GM21786 (cell line): Measurements from ENCODE around the gene MBP.
A peak's percentile ranks its signal among the peaks of the same experiment; 100 is the strongest.

Experiments used
- ATAC-seq: cut with Tn5 transposase; IDR thresholded peaks from one replicate; pipeline ENCODE4 v1.9.1; 2021; ENCODE audit not compliant: unreplicated experiment

The MBP gene

DNA sequence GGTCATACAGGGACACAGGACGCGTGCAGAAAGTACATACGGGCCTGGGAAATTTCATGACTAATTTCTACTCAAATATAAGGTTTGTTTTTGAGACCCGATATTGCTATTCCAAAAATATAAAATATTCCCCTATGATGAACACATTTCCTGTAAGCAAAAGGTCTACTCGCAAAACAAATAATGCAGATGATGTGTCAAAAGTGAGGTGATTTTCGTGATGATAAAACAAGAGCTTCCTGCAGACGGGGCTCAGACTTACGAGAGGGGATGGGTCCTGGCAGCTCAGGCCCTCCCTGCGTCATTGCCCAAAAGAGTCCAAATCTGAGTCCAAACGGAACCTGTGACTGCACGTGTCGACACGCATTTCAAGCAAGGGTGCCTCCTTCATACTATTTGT is 62.7 kb downstream of the MBP start:
- no peak for ATAC-seq

DNA sequence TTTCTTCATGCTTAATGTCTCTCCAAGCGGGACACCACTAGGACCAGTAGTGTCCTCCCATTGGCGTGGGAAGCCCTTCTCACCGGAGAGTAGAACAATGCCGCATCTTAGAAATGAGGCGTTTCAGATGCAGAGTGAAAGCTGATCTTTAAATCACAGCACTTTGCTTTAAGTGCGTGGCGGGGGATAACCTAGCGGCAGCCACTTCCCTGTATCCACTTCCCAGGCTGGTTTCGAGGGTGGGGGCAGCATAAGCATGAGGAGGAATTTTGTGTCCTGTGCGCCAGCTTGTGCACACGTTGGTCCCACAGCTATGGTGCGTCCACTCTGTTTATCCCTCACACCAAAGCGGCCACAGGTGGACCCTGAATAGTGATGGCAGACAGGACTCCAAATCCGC is 63.1 kb downstream of the MBP start:
- no peak for ATAC-seq

DNA sequence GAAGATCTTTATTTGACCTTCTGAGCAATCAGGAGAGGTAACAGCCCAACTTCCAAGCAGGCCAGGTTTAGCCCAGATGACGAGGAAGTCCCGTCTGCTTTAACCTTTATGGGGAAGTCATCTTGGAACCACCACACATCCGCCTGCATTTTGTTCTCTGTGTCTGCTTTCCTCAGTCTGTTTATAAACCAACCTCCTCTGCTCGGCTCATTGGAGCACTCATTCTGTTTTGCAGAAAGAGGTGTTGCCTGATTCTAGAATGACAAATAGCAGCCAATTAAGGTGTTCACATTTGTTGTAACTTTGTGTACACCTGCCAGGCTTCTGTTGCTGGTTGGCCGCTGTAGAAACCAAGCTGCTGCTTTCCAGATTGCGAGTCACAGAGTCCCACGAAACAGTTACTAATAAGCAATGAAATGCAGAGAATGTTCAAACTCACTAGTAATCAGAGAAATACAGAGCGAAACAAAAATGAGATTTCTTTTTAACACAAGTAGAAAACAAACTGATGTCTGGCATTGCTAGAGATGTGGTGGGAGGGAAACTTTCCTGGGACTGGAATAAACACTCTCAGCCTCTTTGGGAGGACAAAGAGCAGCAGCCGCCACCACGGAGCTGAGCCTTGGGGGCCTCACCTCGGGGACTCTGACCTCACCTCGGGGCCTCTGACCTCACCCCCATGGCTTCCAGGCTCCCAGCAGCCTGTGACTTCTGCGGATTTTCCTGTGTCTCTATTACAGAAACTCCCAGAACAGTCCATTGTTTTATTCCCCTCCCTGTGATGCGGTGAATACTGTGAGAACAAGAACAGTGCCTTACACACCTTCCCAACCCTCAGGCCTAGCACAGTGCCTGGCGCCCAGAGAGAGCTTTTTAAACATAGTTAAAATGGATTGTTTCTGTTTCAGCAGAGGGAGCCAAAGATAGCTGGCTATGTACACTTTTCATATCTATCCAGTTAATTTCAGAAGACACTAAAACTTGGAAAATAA is 64.0 kb downstream of the MBP start:
- ATAC-seq = peak; percentile 21

DNA sequence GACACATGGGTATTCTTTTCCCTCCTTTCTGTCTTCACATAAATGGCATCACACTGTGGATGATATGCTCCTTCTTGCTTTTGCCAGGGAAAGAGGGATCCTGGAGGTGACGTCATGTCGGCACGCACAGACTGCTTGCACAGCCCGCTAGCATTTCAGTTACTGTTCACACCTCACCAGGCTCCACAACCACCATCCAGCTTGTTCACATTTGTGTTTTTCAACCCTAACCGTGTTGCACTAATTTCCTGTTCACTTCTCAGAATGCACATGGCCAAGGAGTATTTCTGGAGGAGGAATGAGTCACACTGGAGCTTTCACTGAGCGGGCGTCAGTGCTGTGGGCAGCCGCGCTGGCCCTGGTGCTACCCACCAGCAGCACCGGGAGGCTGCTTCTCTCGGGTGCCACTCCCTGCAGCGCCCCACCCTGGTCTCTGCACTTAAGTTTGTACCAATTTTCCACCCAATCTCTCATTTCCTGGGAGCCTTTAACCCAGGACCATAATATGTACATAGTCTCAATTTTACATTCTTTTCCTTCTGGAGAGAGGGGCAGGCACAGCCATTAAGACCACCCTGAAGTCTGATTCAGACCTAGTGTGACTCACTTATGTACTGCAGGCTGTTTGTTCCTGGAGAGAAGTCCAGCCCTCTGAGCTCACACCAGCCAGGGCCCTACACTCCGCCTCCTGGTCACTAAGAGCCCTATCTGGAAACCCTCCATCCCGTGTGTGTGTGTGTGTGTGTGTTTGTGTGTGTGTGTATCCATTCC is 65.1 kb downstream of the MBP start:
- peak; percentile 25 for ATAC-seq

DNA sequence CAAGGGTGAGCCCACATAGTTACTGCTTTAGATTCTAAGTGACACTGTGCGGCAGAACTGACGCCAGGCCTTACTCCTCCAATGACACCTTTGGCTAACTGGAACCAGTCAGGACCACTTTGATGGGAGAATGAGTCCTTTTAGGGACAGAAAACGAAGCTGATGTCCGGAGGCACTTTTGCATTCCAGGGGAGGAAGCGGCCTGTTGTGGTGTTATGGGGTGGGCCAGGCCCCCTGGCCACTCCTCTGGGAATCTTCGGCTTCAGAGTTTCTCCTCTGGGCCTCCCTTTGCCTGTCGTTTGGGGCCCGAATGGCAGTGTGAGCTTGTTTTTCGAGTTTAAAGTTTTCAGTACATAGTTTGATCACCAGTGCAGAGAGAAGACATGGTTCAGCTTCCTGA is 65.9 kb downstream of the MBP start:
- ATAC-seq = no peak

DNA sequence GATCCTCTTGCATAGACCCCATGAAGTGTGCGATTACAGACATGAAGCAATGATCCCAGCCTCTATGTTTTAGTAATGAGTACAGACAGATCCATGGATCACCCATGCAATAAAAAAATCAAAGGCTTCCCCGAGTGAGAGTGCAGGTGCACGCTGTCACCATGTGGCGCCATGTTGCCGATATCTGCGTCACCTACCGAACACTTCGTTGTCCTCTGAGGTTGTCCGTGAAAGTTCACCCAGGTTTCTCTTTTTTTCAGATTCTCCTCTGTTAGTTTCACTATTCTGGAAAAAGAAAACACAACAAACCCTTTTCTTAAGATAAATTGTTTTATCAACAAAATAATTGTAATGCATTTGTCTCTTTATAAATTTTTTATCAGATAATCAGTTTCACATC is 66.5 kb downstream of the MBP start:
- ATAC-seq = no peak

DNA sequence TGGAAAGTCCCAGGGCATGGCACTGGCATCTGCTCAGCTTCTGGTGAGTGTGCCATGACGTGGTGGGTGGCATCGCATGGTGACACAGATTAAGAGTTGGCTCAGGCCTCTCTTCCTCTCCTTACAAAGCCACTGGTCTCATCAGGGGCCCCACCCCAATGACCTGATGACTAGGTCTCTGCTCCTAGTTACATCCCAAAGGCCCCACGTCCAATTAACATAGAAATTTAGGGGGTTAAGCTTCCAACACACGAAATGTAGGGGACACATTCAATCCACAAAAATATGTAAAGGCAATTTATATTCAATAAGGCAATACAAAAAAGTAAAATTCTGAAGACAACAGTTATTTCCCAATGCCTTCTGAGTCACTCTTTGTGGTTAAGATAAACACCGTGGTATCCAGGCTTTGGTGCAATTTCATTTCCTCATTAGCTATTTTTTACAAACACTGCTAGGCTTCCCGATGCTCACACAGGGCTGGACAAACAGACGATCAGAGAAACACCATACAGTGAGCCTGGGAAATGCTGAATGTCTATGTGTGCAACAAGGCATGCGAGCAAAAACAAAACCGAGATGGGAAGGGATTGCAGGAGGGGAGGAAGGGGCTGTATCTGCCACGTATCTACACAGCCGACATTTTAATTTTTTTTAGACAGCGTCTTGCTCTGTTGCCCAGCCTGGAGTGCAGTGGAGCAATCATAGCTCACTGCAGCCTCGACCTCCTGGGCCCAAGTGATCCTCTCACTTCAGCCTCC is 67.2 kb downstream of the MBP start:
- ATAC-seq = peak; percentile 22

DNA sequence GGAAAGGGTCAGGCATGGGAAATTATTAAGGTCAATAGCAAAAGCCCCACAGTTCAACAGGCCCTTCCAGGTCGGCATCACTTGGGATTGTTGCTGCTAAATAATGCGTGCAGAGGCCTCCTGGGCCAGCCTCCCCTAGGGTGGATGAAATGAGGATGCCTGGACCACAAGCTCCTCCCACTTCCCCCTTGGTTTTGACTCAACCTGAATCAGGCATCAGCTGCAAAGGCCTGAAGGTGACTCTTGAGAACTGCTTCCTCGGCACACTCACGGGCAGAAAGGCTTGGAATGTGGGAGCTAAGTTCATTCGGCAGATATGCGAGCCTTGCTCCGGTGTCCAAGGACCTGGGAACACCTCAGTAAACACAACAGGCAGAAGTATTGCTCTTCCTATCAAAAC is 69.3 kb downstream of the MBP start:
- ATAC-seq = peak; percentile 33

DNA sequence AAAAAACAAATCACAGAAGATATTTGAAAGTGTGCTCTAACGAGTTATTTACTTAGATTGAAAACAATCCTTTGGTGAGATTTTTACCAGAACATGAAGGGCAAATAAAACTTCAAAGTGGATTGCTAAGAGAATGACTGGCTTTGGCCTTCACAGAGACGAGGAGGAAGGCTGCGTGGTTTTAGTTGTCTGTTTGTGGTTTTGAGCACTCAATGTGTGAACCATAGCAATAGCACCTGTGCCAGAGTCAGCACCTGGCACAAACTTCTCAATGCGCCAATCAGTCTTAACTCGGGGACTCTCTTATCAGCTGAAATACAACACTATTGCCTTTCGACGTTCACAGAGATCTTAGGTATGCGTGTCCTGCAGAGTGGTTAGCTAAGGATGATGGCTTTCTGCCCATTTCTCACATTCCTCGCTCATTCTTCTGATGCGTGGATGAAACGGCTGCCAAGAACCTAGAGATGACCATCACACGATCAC is 70.0 kb downstream of the MBP start:
- peak; percentile 49 for ATAC-seq

DNA sequence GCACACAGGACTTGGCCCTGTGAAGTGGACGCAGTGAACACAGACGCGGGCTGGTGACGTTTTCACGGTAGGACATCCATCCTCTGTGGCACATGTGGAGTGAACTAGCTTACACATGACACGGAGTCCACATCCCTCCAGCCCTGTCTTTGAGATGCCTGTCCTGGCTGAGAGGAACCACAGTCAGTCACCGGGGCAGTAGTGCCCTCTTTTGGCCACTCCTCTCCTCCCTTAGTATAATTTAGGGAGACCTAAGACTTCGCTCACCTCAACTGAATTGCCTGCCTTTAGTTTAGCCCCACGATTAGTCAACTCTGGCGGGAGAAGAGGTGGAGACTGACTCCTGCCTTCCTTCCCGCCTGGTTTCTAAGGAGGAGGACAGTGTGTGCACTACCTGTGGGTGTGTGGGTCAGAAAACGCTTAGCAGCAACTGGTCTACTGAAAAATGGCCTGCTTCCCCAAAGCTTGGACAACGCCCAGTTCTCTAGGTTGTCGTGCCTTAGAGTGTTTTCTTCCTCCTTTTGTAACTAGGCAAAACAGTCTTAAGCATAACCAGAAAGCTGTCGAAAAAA is 70.6 kb downstream of the MBP start:
- ATAC-seq = peak; percentile 29

DNA sequence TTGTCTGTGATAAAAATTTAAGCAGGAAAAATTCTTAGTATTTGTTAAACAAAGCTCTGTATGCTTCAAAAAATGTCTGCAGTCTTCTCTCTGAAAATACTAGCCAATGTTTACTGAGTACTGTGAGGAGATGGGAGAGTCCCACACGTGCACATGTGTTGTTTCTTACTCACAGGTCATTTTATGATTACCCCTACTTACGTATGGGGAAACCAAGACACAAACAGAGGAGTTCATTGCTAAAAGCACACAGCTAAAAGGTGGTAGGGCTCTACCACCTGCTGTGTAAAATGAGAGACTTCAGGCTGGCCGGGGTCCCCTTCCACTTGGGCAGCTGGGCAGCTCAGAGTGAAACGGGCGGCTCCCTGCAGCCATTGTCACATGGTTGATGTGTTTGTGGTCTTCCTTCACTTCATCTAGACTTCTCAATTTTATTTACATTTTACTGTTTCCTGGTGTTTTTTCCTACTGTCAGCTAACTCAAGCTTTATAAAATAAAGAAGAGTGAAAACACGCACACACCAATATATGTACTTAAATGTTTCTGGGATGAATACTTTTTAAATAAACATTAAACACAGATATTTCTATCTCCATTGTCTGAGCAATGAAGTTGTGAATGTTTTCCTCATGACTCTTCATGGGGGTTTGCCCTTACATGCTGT is 71.2 kb downstream of the MBP start:
- ATAC-seq = no peak

DNA sequence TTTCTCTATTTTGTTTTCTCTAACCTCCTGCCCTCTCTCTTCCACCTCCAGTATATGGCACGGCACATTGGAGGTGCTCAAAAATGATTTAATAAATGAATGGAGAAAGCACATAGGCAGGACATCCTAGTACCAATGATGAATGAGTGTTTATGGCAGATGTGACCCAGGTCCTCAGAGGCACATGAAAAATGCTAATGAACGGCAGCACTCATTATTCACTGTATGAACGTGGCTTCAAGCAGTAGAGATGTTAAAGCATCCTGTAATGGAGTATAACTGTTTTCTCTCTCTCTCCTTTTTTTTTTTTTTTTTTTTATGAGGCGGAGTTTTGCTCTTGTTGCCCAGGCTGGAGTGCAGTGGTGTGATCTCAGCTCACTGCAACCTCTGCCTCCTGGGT is 72.4 kb downstream of the MBP start:
- no peak for ATAC-seq

DNA sequence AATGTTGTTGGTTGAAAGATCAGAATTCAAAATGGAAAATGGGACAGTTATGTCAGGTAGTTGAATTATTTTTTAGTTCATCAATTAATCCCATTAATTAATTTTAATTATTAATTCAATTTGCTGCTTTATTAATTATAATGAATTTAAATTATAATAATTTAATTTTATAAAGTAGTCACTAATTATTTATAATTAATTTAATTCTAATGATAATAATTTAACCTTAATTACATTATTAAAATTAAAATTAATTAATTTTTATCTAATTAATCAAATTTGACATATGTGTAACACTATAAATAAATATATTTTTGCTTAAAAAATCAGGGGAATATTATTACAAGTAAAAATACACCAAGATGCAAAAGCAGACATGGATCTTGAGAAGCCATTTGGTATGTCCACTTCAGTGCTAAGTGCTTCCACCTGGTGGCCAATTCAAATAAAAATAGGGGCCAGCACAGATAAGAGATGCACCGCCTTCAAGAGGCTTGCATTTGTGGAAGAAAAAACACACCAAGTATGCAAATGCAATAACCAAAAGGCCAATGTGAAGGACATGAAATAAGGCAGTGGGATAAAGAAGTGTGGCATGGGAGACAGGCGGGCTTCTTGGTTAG is 73.2 kb downstream of the MBP start:
- ATAC-seq = no peak

DNA sequence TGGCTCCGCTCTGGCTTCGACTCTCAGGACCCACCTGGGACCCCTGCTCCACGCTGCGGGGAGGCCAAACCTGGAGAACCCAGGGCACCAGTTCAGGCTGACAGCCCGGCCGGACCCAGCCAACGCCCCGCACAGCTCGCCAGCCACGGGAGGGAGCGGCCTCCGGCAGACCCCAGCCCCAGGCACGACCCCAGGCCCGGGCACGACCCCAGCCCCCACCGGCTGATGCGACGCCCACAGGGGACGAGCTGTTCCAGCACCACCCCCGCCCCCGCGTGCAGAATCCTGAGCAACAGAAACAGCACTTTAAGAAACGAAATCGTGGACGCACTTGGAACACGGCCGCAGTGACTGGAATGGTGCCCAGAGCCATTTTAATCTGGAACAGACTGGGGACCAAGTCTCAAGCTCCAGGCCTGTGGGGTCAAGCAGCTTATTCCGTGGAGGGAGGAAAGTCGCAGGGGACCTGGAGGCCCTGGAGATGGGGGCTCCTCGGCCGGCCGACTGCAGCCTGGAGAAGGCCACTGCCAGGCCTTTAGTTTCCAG is 74.2 kb downstream of the MBP start:
- ATAC-seq = no peak

DNA sequence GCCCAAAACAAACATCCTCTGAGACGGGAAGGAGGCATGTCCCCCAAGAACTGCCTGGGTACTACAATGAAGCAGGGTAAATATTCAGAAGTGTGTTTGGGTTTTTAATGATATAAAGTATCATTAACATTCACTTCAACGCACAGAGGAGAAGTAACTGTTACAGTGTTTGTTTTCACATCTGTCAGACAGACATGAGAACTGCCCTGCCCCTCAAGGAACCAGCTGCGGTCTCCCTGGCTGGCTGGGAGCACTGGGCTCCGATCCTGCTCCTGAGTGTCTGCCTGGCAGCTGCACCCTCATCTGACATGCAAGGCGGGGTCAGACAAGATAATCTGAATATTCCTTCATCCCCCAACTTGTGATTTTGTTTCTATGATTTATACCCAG is 75.6 kb downstream of the MBP start:
- ATAC-seq = no peak

DNA sequence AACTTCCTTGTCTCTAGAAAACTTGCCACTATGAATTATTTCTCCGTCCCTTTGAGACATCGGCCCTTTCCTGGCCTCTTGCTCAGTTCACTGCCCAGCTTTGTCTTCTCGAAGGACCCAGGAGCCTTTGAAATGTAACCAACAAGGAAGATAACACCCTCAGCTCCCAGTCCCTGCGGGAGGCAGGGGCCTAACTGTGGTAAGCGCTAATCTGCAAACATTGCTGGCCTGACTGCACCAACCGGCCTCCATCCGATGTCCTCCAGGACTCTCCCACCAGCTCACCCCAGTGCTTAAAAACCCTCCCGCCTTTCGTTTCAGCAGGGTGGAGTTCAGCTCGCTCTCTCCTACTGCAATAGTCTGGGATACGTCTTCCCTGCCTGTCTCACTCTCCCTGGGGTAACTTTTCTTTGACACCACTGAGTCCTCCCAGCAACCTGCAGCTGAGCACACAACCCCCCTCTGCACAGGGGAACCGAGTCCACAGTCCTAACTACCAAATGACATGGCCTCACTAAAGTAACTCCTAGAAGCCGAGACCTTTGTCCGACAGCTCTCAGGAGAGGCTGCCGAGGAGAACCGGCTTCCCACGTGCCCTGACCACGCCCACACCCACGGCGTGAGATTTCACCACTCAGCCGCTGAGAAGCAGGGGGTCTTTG is 76.1 kb downstream of the MBP start:
- ATAC-seq = no peak

DNA sequence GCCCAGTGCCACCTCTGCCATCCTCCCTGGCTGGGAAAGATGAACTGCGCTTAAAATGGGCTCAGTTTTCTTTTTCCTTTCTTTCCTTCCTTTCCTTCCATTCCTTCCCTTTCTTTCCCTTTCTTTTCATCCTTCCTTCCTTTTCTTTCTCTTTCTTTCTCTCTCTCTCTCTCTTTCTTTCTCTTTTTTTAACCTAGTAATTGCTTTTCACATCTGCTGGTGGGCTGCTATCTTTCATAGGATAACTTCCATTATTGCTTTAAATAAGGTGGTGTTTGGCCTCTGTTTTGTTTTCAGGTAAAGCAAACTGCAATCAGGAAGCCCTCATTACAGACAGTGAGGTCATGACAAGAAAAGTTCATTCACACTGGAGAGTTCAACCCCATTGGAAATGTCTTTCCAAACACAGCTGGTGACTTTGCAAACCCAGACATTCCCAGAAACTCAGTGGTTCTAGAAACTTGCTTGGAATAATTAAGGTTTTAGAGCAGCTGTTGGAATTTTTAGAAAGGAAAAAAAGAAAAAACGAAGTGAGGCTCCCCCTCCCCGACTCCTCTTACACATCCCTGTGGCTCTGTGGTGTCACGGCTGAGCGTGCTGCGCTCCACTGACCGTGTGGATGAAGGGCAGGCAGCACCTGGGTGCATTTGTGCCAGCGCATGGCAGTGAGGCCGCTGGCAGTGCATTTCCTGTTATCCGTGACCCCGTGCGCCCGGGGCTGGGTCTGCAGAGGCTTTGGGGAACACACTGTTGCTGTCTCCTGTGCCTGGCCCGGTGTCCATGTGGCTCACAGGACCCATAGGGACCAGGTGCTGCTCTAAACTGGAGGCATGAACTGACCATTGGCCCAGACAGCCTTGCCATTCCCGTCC is 76.9 kb downstream of the MBP start:
- no peak for ATAC-seq
